HEK293T (cell line): ENCODE results near the gene JARID2.

Experiments
- CTCF ChIA-PET: fragments of 350-600 bp; formaldehyde crosslinking; extraction: SDS; loops from one replicate; lab custom pipeline; 2021; ENCODE audit warnings: antibody characterized with exemption, inconsistent platforms; lab: Yijun Ruan, JAX
- POLR2A ChIA-PET: fragments of 350-600 bp; formaldehyde crosslinking; extraction: SDS; loops from one replicate; lab custom pipeline; 2020; ENCODE audit warnings: antibody characterized with exemption, inconsistent platforms; lab: Yijun Ruan, JAX
- DNase-seq: peaks from one replicate; pipeline ENCODE4 v3.0.0; 2012; ENCODE audit warnings: mixed read lengths; ENCODE audit errors: extremely low spot score
- ARNT ChIP-seq: fragments of 450-650 bp; IDR thresholded peaks from 2 replicates; pipeline ENCODE4 v1.6.1; 2017; ENCODE audit warnings: mild to moderate bottlenecking
- BHLHE40 ChIP-seq: fragments of 450-650 bp; IDR thresholded peaks from 2 replicates; pipeline ENCODE4 v1.6.1; 2016; ENCODE audit warnings: mild to moderate bottlenecking, moderate library complexity, borderline replicate concordance
- CTBP1 ChIP-seq: fragments of 450-650 bp; IDR thresholded peaks from 2 replicates; pipeline ENCODE4 v1.6.1; 2016; ENCODE audit warnings: borderline replicate concordance
- ELF4 ChIP-seq: fragments of 450-650 bp; IDR thresholded peaks from 2 replicates; pipeline ENCODE4 v1.6.1; 2017; ENCODE audit warnings: antibody characterized with exemption
- FOXA1 ChIP-seq: fragments of 450-650 bp; IDR thresholded peaks from 2 replicates; pipeline ENCODE4 v1.6.1; 2016; ENCODE audit warnings: mild to moderate bottlenecking
- FOXK2 ChIP-seq: fragments of 450-650 bp; IDR thresholded peaks from 2 replicates; pipeline ENCODE4 v1.6.1; 2016; ENCODE audit warnings: mild to moderate bottlenecking
- FOXM1 ChIP-seq: fragments of 450-650 bp; IDR thresholded peaks from 2 replicates; pipeline ENCODE4 v1.6.1; 2017; ENCODE audit warnings: mild to moderate bottlenecking, borderline replicate concordance
- HDGF ChIP-seq: fragments of 450-650 bp; IDR thresholded peaks from 2 replicates; pipeline ENCODE4 v1.6.1; 2017; ENCODE audit warnings: antibody characterized with exemption, borderline replicate concordance
- L3MBTL2 ChIP-seq: fragments of 450-650 bp; conservative IDR thresholded peaks from 2 replicates; pipeline ENCODE4 v1.6.1; 2016; ENCODE audit warnings: mild to moderate bottlenecking
- LEF1 ChIP-seq: fragments of 450-650 bp; IDR thresholded peaks from 2 replicates; pipeline ENCODE4 v1.6.1; 2017; ENCODE audit warnings: mild to moderate bottlenecking, borderline replicate concordance
- NFRKB ChIP-seq: fragments of 450-650 bp; IDR thresholded peaks from 2 replicates; pipeline ENCODE4 v1.6.1; 2016; ENCODE audit warnings: mild to moderate bottlenecking, moderate library complexity
- SP1 ChIP-seq: fragments of 450-650 bp; IDR thresholded peaks from 2 replicates; pipeline ENCODE4 v1.6.1; 2017
- SUZ12 ChIP-seq: fragments of 450-650 bp; IDR thresholded peaks from 2 replicates; pipeline ENCODE4 v1.6.1; 2016; ENCODE audit warnings: mild to moderate bottlenecking
- TARDBP ChIP-seq: fragments of 450-650 bp; IDR thresholded peaks from 2 replicates; pipeline ENCODE4 v1.6.1; 2016
- ZNF384 ChIP-seq: fragments of 450-650 bp; IDR thresholded peaks from 2 replicates; pipeline ENCODE4 v1.6.1; 2016
- TF ChIP-seq, protein P1 (sequence below): fragments of 450-650 bp; IDR thresholded peaks from 2 replicates; pipeline ENCODE4 v1.6.1; 2016

The JARID2 gene

DNA sequence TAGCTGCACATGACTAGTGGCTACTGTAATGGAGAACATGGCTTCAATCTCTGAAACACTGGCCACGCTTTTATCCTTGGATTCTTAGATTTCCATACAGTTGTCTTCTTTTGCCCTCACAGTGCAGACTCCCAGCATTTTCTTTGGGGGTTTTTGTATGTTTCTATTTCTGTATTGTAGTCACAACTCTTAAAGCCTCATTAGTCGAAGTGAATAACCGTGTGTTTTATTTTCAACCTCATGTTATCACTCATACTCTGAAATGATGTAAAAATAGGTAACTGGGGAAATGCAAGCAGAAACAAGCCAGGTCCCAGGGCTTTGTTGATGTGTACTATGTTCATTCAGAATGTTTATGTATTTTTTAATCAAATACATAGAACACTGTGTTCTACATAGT is 162.9 kb downstream of the JARID2 start:
- no peak for TF ChIP-seq FOXK2
- no peak for TF ChIP-seq ZNF384
- TF ChIP-seq SUZ12, result no peak
- no peak for TF ChIP-seq CTBP1
- TF ChIP-seq HDGF, result no peak
- no peak for TF ChIP-seq BHLHE40
- no peak for TF ChIP-seq SP1
- TF ChIP-seq FOXA1, result no peak
- no peak for TF ChIP-seq FOXM1
- no peak for TF ChIP-seq ARNT
- no peak for TF ChIP-seq TARDBP
- ChIA-PET CTCF (interaction anchor here (1.0 kb wide), 1 partner anchor 9 kb away, joined by 3 read pairs; no protein-coding TSS in a partner anchor), POLR2A (no interaction called here)
- no peak for DNase-seq

DNA sequence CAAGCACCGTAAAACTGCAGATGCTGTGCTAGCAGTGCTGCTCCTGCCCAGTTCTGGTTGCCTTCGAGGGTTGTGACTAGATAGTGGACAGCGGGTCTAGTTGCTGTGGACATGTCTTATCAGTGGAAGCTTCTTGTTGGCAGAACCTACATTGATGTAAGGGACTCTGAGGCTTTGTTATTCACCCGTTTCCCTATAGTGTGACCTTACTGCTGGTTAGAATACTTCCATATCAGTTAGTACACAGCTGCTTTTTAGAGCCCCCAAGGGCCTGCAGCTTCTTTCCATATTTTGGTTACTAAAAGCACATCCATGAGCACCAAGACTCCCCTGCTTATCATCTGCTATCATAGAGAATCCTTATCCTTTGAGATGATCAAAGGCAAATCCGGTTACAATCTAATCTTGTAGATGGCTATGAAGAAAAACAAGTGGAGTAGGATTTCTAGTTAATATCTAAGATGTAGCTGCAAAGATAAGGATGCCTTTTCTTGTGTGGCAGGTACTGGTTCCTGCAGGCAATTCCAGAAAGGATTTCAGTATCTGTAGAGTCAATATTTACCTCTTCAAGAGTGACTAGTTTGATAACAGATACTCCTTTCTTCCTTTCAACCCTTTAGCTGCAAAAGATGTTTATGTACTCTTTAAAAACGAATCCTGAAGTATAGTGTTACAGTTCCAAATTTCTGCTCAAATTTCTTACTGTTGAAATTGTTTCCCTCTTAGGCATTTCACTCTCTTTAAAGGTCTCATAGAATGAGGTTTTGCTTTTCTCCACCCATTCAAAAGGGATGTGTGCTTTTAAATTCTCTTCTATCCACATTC is 163.6 kb downstream of the JARID2 start:
- ChIA-PET CTCF (interaction anchor here (1.0 kb wide), 1 partner anchor 10 kb away, joined by 3 read pairs; no protein-coding TSS in a partner anchor), POLR2A (no interaction called here)
- DNase-seq, result no peak
- TF ChIP-seq FOXK2 (no peak), CTBP1 (no peak), FOXM1 (no peak), FOXA1 (no peak), SP1 (no peak), BHLHE40 (no peak), TARDBP (no peak), L3MBTL2 (no peak), ZNF384 (no peak), HDGF (no peak), ARNT (no peak), LEF1 (no peak)
- TF ChIP-seq, protein P1, sequence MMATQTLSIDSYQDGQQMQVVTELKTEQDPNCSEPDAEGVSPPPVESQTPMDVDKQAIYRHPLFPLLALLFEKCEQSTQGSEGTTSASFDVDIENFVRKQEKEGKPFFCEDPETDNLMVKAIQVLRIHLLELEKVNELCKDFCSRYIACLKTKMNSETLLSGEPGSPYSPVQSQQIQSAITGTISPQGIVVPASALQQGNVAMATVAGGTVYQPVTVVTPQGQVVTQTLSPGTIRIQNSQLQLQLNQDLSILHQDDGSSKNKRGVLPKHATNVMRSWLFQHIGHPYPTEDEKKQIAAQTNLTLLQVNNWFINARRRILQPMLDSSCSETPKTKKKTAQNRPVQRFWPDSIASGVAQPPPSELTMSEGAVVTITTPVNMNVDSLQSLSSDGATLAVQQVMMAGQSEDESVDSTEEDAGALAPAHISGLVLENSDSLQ, result no peak

DNA sequence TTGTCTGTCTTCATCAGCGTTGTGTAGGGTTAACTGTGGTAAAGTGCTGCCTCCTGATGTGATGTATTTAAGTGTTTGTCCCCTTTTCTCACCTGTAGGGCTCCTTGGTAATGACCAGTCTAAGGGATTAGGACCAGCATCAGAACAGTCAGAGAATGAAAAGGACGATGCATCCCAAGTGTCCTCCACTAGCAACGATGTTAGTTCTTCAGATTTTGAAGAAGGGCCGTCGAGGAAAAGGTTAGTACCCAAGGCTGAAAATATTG is 164.2 kb downstream of the JARID2 start:
- ChIA-PET POLR2A (no interaction called here), CTCF (no interaction called here)
- TF ChIP-seq, protein P1, result no peak
- TF ChIP-seq ELF4, result no peak
- TF ChIP-seq TARDBP, result no peak
- TF ChIP-seq L3MBTL2, result no peak
- TF ChIP-seq FOXA1, result no peak
- no peak for TF ChIP-seq SP1
- TF ChIP-seq NFRKB, result no peak
- no peak for TF ChIP-seq LEF1
- TF ChIP-seq ARNT, result no peak
- TF ChIP-seq FOXM1, result no peak
- TF ChIP-seq FOXK2, result no peak
- TF ChIP-seq ZNF384, result no peak
- no peak for TF ChIP-seq BHLHE40
- no peak for TF ChIP-seq SUZ12
- TF ChIP-seq CTBP1, result no peak
- no peak for TF ChIP-seq HDGF
- no peak for DNase-seq

DNA sequence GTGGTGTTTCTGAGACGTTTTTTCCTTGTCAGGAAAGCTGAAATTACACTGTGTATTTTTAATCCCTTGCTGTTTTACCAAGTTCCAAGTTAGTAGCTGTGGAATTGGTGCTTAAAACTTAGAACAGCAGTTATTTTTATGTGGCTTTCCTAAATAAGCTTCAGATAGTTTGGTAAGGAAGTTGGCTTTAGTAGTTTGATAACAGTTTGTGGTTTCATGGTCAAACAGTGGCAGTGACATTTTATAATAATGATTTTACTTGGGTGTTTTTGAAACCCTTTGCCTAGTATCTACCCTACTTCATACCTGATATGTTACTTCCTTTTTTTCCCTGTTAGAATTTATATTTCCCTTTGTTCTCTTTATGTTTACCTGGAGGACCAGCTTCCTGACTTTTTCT is 164.9 kb downstream of the JARID2 start:
- POLR2A ChIA-PET, result no interaction called here
- no peak for DNase-seq
- TF ChIP-seq, protein P1, result no peak
- TF ChIP-seq SP1 (no peak), CTBP1 (no peak)
- CTCF ChIA-PET, result interaction anchor here (1.6 kb wide), 1 partner anchor 20 kb away, joined by 6 read pairs; no protein-coding TSS in a partner anchor

DNA sequence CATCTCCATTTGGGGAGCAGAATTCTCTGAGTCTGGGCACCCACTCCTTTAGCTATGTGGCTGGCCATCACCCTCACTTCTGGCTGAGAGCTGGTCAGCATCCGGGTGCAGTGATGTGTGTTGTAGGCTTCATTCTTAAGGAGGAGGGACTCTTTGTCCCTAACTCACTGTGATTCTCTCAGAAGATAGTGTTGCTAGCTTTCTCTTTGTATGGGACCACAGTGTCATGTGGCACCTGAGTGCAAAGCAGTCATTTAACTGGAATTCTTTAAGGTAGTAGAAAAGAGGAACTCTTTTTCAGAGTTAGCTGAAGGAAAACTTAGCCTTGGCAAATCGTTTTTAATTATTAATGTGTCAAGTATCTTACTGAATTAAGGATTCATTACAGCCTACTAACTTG is 165.9 kb downstream of the JARID2 start:
- no peak for DNase-seq
- TF ChIP-seq ZNF384 (no peak), FOXA1 (no peak), LEF1 (no peak), FOXM1 (no peak), FOXK2 (no peak), BHLHE40 (no peak), ARNT (no peak), SUZ12 (no peak), TARDBP (no peak), SP1 (no peak), L3MBTL2 (no peak), HDGF (no peak)
- TF ChIP-seq, protein P1, result no peak
- CTCF ChIA-PET, result interaction anchor here (1.6 kb wide), 1 partner anchor 21 kb away, joined by 6 read pairs; no protein-coding TSS in a partner anchor
- POLR2A ChIA-PET, result no interaction called here

DNA sequence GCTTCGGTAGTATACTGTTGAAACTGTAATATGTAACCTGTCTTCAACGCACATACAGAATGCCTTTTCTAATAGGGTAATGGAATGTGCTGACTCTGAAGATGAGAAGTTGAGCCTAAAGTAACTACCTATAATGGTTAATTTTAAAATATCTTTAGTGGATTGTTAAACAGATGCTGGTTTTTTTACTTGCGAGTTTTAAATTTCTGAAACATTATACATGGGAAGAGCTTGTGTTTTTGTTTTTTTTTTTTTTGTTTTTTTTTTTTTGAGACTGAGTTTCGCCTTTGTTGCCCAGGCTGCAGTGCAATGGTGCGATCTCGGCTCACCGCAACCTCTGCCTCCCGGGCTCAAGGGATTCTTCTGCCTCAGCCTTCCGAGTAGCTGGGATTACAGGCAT is 166.9 kb downstream of the JARID2 start:
- ChIA-PET POLR2A (interaction anchor here (1.0 kb wide), 1 partner anchor 19 kb away, joined by 3 read pairs; no protein-coding TSS in a partner anchor), CTCF (no interaction called here)
- DNase-seq, result no peak
- TF ChIP-seq FOXM1, result no peak
- TF ChIP-seq SP1, result no peak
- no peak for TF ChIP-seq FOXK2
- no peak for TF ChIP-seq NFRKB
- peak; percentile 80 for TF ChIP-seq ZNF384
- TF ChIP-seq, protein P1, result no peak
- no peak for TF ChIP-seq BHLHE40
- TF ChIP-seq ELF4, result no peak
